ENCODE measurements around the gene CLEC10A.
"Not testable (repeated sequence)": the region's sequence is repeated elsewhere in the genome, so short reads cannot be mapped to it uniquely, and the experiment has no call there.

The CLEC10A gene

DNA sequence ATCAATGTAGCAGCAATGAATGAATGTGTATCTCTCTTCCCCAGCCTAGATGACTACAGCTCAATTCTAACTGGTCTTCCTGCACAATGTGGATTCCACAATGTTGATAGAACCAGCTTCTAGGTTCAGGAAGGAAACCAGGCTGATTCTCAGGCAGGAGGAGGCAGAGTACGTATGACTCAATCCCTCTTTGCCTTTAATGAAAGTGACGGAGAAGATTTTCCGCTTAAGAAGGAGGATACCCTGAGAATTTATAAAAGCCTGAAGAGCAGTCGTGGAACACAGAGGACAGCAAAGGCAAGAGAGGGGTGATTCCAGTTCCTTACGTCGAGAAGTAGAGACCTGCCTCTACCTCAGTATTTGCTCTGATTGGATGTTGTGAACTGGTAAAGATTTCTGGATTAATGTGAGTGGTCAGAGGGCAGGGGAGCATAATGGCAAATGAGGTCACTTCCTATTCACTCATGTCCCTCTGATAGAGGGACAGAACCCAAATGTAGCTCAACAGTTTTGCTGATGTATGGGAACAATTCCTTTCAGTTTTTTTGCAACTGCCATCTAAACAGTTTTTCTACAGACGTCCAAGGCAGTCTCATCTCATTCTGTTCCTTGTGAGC lies 21.1 kb downstream of the CLEC10A start:
- FAIRE-seq = no peak
- TF ChIP-seq SPI1 (IDR thresholded peaks at IDR 0.05; ENCODE audit: low read depth, low read length) (no peak), POU2F2 (IDR thresholded peaks at IDR 0.05; ENCODE audit: low read depth, low read length) (no peak), TAF1 (IDR thresholded peaks at IDR 0.05; ENCODE audit: low read depth, low read length) (no peak), POLR2AphosphoS5 (IDR thresholded peaks at IDR 0.05; ENCODE audit: low read depth, low read length) (no peak), POLR2A (IDR thresholded peaks at IDR 0.05; ENCODE audit: low read depth, low read length) (no peak), PAX5 (IDR thresholded peaks at IDR 0.05; ENCODE audit: insufficient read depth, low read length, severe bottlenecking) (no peak)
- no peak for DNase-seq (ENCODE audit: insufficient read length, low spot score)

- FAIRE-seq (no peak), DNase-seq (ENCODE audit: insufficient read length, low spot score) (no peak)
- no peak for TF ChIP-seq TAF1 (IDR thresholded peaks at IDR 0.05; ENCODE audit: low read depth, low read length)
- no peak for TF ChIP-seq POLR2AphosphoS5 (IDR thresholded peaks at IDR 0.05; ENCODE audit: low read depth, low read length)
- no peak for TF ChIP-seq POU2F2 (IDR thresholded peaks at IDR 0.05; ENCODE audit: low read depth, low read length)
- TF ChIP-seq SPI1 (IDR thresholded peaks at IDR 0.05; ENCODE audit: low read depth, low read length) = no peak
- no peak for TF ChIP-seq POLR2A (IDR thresholded peaks at IDR 0.05; ENCODE audit: low read depth, low read length)
- TF ChIP-seq PAX5 (IDR thresholded peaks at IDR 0.05; ENCODE audit: insufficient read depth, low read length, severe bottlenecking) = no peak
Measured at GRCh38 chr17:7056386-7056785, 23.7 kb downstream of the CLEC10A start.

- FAIRE-seq; DNase-seq (ENCODE audit: insufficient read length, low spot score): not testable (repeated sequence)
Measured at GRCh38 chr17:7050583-7050982, 29.5 kb downstream of the CLEC10A start.

DNA sequence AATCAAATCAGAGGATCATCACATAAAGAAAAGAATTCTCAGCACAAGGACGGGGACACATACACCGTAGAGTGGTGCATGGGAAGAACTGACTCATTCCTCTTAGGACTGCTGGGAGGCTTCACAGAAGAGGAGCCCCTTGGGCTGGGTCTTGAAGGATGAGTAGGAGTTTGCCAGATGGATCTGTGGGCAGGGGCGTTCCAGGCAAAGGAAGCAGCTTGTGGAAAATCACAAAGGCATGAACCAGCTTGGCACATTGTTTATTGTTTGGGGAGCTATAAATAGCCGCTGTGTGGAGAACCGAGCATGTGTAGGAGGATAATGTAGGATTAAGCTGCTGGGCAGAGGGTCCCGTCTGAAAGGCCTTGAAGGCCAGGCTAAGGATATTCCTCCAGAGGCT lies 31.1 kb downstream of the CLEC10A start:
- DNase-seq (ENCODE audit: insufficient read length, low spot score) (no peak), FAIRE-seq (no peak)
- TF ChIP-seq PAX5 (IDR thresholded peaks at IDR 0.05; ENCODE audit: insufficient read depth, low read length, severe bottlenecking) = no peak
- TF ChIP-seq SPI1 (IDR thresholded peaks at IDR 0.05; ENCODE audit: low read depth, low read length) = no peak
- TF ChIP-seq POLR2A (IDR thresholded peaks at IDR 0.05; ENCODE audit: low read depth, low read length) = no peak
- TF ChIP-seq POLR2AphosphoS5 (IDR thresholded peaks at IDR 0.05; ENCODE audit: low read depth, low read length) = no peak
- TF ChIP-seq TAF1 (IDR thresholded peaks at IDR 0.05; ENCODE audit: low read depth, low read length) = no peak
- no peak for TF ChIP-seq POU2F2 (IDR thresholded peaks at IDR 0.05; ENCODE audit: low read depth, low read length)

GRCh38 chr17:7047566-7047965 lies 32.5 kb downstream of the CLEC10A start:
- no peak for TF ChIP-seq TAF1 (IDR thresholded peaks at IDR 0.05; ENCODE audit: low read depth, low read length)
- no peak for TF ChIP-seq POU2F2 (IDR thresholded peaks at IDR 0.05; ENCODE audit: low read depth, low read length)
- TF ChIP-seq POLR2AphosphoS5 (IDR thresholded peaks at IDR 0.05; ENCODE audit: low read depth, low read length) = no peak
- no peak for TF ChIP-seq SPI1 (IDR thresholded peaks at IDR 0.05; ENCODE audit: low read depth, low read length)
- TF ChIP-seq PAX5 (IDR thresholded peaks at IDR 0.05; ENCODE audit: insufficient read depth, low read length, severe bottlenecking) = no peak
- no peak for TF ChIP-seq POLR2A (IDR thresholded peaks at IDR 0.05; ENCODE audit: low read depth, low read length)
- FAIRE-seq (no peak), DNase-seq (ENCODE audit: insufficient read length, low spot score) (no peak)

DNA sequence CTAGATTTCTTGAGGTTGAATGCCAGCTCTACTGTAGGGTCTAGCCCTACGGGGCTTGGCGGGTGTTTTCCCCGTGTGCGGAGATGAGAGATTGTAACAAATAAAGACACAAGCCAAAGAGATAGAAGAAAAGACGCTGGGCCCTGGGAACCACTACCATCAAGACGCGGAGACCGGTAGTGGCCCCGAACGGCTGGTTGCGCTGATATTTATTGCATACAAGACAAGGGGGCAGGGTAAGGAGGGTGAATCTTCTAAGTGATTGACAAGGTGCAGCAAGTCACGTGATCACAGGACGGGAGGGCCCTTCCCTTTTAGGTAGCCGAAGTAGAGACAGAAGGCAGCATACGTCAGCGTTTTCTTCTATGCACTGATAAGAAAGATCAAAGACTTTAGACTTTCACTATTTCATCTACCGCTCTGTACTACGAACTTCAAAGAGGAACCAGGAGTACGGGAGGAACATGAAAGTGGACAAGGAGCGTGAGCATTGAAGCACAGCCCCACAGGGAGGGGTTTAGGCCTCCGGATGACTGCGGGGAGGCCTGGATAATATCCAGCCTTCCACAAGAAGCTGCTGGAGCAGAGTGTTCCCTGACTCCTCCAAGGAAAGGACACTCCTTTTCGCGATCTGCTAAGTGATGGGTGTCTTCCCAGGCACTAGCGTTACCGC lies 33.2 kb downstream of the CLEC10A start:
- peak; percentile 83 for FAIRE-seq
- not testable (repeated sequence) for DNase-seq (ENCODE audit: insufficient read length, low spot score)
- 0 out of 2 replicates have a peak, but pooled peaks have one; percentile 7 for TF ChIP-seq SPI1 (IDR thresholded peaks at IDR 0.05; ENCODE audit: low read depth, low read length)

GRCh38 chr17:7046127-7046724 lies 33.8 kb downstream of the CLEC10A start:
- no peak for DNase-seq (ENCODE audit: insufficient read length, low spot score)
- TF ChIP-seq POLR2A (IDR thresholded peaks at IDR 0.05; ENCODE audit: low read depth, low read length) (no peak), TAF1 (IDR thresholded peaks at IDR 0.05; ENCODE audit: low read depth, low read length) (no peak), PAX5 (IDR thresholded peaks at IDR 0.05; ENCODE audit: insufficient read depth, low read length, severe bottlenecking) (no peak), POU2F2 (IDR thresholded peaks at IDR 0.05; ENCODE audit: low read depth, low read length) (no peak), SPI1 (IDR thresholded peaks at IDR 0.05; ENCODE audit: low read depth, low read length) (no peak), POLR2AphosphoS5 (IDR thresholded peaks at IDR 0.05; ENCODE audit: low read depth, low read length) (no peak)
- FAIRE-seq = peak; percentile 23

GRCh38 chr17:7045492-7046126 lies 34.4 kb downstream of the CLEC10A start:
- no peak for TF ChIP-seq SPI1 (IDR thresholded peaks at IDR 0.05; ENCODE audit: low read depth, low read length)
- no peak for TF ChIP-seq PAX5 (IDR thresholded peaks at IDR 0.05; ENCODE audit: insufficient read depth, low read length, severe bottlenecking)
- TF ChIP-seq POLR2A (IDR thresholded peaks at IDR 0.05; ENCODE audit: low read depth, low read length) = no peak
- TF ChIP-seq POU2F2 (IDR thresholded peaks at IDR 0.05; ENCODE audit: low read depth, low read length) = no peak
- no peak for TF ChIP-seq POLR2AphosphoS5 (IDR thresholded peaks at IDR 0.05; ENCODE audit: low read depth, low read length)
- no peak for TF ChIP-seq TAF1 (IDR thresholded peaks at IDR 0.05; ENCODE audit: low read depth, low read length)
- FAIRE-seq (peak; percentile 35), DNase-seq (ENCODE audit: insufficient read length, low spot score) (no peak)

DNA sequence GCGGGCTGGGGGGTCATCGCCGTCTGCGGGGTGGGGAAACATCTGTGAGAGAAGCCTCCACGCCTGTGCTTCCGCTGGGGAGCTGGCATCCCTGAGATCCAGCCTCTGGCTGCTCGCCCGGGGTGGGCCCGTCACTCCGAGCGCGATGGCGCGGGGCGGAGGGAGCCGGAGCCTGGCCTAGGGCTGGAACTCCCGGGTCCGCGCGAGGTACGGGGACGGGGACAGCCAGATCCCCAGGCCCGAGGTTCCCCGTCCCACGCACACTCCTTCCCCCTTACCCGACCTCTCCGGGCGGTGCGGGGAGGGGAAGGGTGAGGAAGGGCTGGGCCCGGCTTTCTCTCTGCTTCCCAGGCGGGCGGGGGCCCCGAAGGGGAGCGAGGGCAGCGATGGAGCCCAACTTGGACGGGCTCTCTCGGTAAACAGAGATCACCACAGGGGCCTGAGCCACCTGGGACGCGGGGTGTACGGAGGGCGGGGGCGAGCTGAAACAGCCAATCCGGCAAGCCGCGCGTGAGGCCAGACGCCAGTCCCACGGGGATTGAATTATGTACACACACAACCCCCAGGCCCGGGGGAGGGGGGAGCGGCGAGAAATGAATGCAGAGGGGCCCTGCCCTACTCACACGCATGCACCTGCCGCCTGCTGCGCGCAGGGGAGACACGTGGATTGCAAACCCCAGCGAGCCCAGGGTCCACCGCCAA lies 36.4 kb downstream of the CLEC10A start, which contains the start of gene SLC16A11:
SLC16A11 (minus strand) TSS at position 596 of the 702 bp plus-strand sequence; CDS start at position 17, 579 bp downstream.
- DNase-seq (ENCODE audit: insufficient read length, low spot score) (peak; percentile 35), FAIRE-seq (peak; percentile 77)
- no peak for TF ChIP-seq PAX5 (IDR thresholded peaks at IDR 0.05; ENCODE audit: insufficient read depth, low read length, severe bottlenecking)
- no peak for TF ChIP-seq TAF1 (IDR thresholded peaks at IDR 0.05; ENCODE audit: low read depth, low read length)
- no peak for TF ChIP-seq POLR2A (IDR thresholded peaks at IDR 0.05; ENCODE audit: low read depth, low read length)
- no peak for TF ChIP-seq SPI1 (IDR thresholded peaks at IDR 0.05; ENCODE audit: low read depth, low read length)
- no peak for TF ChIP-seq POU2F2 (IDR thresholded peaks at IDR 0.05; ENCODE audit: low read depth, low read length)
- no peak for TF ChIP-seq POLR2AphosphoS5 (IDR thresholded peaks at IDR 0.05; ENCODE audit: low read depth, low read length)

All from GM12891 (cell line).